Activated B cell treated with CpG ODN at 0.5 μM for 24 hours (primary cell): ENCODE data around the gene TAS2R40. TPM values are rescaled to one million over a fixed set of nuclear protein-coding genes. Genes with fewer than 3 reads are reported as not detected.

Experiments used
- ATAC-seq: fragments of 200-7000 bp; cut with Tn5 transposase; one replicate; pipeline ENCODE4 v1.10.0; 2021; ENCODE audit warnings: low read depth, mild to moderate bottlenecking, moderate library complexity
- CTCF ChIA-PET: fragments of 350-600 bp; sonication (Branson Sonifier 250); formaldehyde crosslinking; loops from one replicate; lab custom pipeline; 2021; ENCODE audit warnings: antibody characterized with exemption; lab: Charles Lee
- POLR2A ChIA-PET: fragments of 350-600 bp; sonication (Branson Sonifier 250); formaldehyde crosslinking; loops from one replicate; lab custom pipeline; 2021; ENCODE audit warnings: antibody characterized with exemption; lab: Charles Lee
- DNase-seq: peaks from one replicate; pipeline ENCODE4 v3.0.0; 2022
- H3K27ac Mint-ChIP-seq: one replicate; pipeline ENCODE4 v1.8.0; 2020; ENCODE audit warnings: mixed read lengths
- H3K27me3 Mint-ChIP-seq: one replicate; pipeline ENCODE4 v1.8.0; 2021; ENCODE audit warnings: mixed read lengths
- H3K36me3 Mint-ChIP-seq: one replicate; pipeline ENCODE4 v1.8.0; 2021; ENCODE audit warnings: low read depth, mixed read lengths
- H3K4me1 Mint-ChIP-seq: one replicate; pipeline ENCODE4 v1.8.0; 2021; ENCODE audit warnings: mixed read lengths
- H3K4me3 Mint-ChIP-seq: one replicate; pipeline ENCODE4 v1.8.0; 2020; ENCODE audit warnings: mild to moderate bottlenecking, mixed read lengths
- H3K9me3 Mint-ChIP-seq: one replicate; pipeline ENCODE4 v1.8.0; 2020; ENCODE audit warnings: mixed read lengths
- CTCF ChIP-seq: fragments of 200-600 bp; IDR thresholded peaks from one replicate; pipeline ENCODE4 v1.8.0; 2022; ENCODE audit warnings: antibody characterized with exemption, mild to moderate bottlenecking
- intact Hi-C: fragments of 100-400 bp; cut with micrococcal nuclease; formaldehyde crosslinking; loops from one replicate; pipeline ENCODE4 v1.15.1; 2024
- total RNA-seq: library from RNA; stranded (reverse); gene quantifications from 2 replicates; pipeline ENCODE4 v1.2.3, GENCODE V29; 2022

The TAS2R40 gene
- total RNA-seq, 1 donor from 2014 or later = not detected

DNA sequence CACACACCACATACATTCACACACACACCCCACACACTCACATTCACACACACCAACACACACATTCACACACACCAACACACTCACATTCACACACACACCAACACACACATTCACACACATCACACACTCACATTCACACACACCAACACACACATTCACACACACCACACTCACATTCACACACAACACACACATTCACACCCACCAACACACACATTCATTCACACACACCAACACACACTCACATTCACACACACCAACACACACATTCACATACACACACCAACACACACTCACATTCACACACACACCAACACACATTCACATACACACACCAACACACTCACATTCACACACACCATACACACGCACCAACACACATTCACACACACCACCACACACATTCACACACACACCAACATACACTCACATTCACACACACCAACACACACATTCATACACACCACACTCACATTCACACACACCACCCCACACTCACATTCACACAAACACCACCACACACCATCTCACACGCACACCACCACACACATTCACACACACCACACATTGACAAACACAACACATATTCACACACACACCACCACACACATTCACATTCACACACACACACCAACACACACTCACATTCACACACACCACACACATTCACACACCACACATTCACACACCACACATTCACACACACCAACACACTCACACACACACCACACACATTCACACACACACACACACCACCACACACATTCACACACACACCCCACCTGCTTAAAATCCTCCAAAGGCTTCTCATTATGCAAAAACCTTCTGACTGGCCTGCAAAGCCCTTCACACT lies 9.0 kb downstream of the TAS2R40 start:
- Mint-ChIP-seq H3K27ac (no peak overlapping the region), H3K4me3 (no peak overlapping the region), H3K4me1 (no peaks in the 10 kb centered on the region), H3K36me3 (no peaks in the 10 kb centered on the region), H3K9me3 (peaks cover 6% of the 10 kb centered on the region), H3K27me3 (no peaks in the 10 kb centered on the region)
- ChIA-PET CTCF (interaction anchor here (1.6 kb wide), 1 partner anchor 15 kb away, joined by 10 read pairs; no protein-coding TSS in a partner anchor), POLR2A (no interaction called here)
- intact Hi-C loops = no loop called here
- no peak for ATAC-seq
- no peak for TF ChIP-seq CTCF
- no peak for DNase-seq

DNA sequence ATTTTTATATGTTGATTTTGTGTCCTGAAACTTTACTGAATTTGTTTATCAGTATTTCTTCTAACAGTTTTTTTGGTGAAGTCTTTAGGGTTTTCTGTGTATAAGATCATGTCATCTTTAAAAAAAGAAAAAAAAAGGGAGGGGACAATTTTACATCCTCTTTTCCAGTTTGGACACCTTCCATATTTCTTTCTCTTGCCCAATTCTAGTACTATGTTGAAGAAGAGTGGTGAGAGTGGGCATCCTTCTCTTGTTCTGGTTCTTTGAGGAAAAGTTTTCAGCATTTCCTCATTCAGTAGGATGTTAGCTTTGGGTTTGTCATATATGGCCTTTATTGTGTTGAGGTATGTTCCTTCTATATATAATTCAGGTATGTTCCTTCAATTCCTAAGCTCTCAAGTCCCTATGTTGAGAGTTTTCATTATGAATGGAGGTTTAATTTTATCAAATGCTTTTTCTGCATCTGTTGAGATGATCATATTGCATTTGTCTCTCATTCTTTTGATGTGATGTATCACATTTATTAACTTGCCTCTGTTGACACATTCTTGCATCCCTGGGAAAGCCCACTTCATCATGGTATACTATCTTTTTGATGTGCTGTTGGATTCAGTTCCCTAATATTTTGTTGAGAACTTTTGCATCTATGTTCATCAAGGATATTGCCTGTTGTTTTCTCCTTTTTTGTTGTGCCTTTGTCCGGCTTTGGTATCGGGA lies 12.1 kb downstream of the TAS2R40 start:
- Mint-ChIP-seq H3K27me3 (peaks cover 4% of the 10 kb centered on the region), H3K27ac (no peak overlapping the region), H3K9me3 (peaks cover 21% of the 10 kb centered on the region), H3K4me1 (no peaks in the 10 kb centered on the region), H3K4me3 (no peak overlapping the region), H3K36me3 (no peaks in the 10 kb centered on the region)
- ATAC-seq (no peak), DNase-seq (no peak)
- POLR2A ChIA-PET = no interaction called here
- CTCF ChIA-PET = no interaction called here
- intact Hi-C loops = no loop called here
- TF ChIP-seq CTCF = no peak

GRCh38 chr7:143234533-143234875 lies 12.7 kb downstream of the TAS2R40 start:
- ATAC-seq (no peak), DNase-seq (no peak)
- POLR2A ChIA-PET = no interaction called here
- H3K9me3 Mint-ChIP-seq = peaks cover 21% of the 10 kb centered on the region
- CTCF ChIA-PET = no interaction called here
- H3K4me3 Mint-ChIP-seq = no peak overlapping the region
- no peak overlapping the region for H3K27ac Mint-ChIP-seq
- H3K27me3 Mint-ChIP-seq = peaks cover 4% of the 10 kb centered on the region
- no peaks in the 10 kb centered on the region for H3K36me3 Mint-ChIP-seq
- intact Hi-C loops = no loop called here
- TF ChIP-seq CTCF = no peak
- H3K4me1 Mint-ChIP-seq = no peaks in the 10 kb centered on the region

- H3K4me1 Mint-ChIP-seq = no peaks in the 10 kb centered on the region
- no peak for DNase-seq
- CTCF ChIA-PET = interaction anchor here (1.3 kb wide), 1 partner anchor 27 kb away, joined by 3 read pairs; no protein-coding TSS in a partner anchor
- H3K4me3 Mint-ChIP-seq = no peak overlapping the region
- intact Hi-C loops = no loop called here
- no peak for ATAC-seq
- peaks cover 6% of the 10 kb centered on the region for H3K27me3 Mint-ChIP-seq
- POLR2A ChIA-PET = no interaction called here
- no peak for TF ChIP-seq CTCF
- H3K27ac Mint-ChIP-seq = no peak overlapping the region
- H3K9me3 Mint-ChIP-seq = peaks cover 21% of the 10 kb centered on the region
- H3K36me3 Mint-ChIP-seq = no peaks in the 10 kb centered on the region
These were observed 13.7 kb downstream of the TAS2R40 start for GRCh38 chr7:143235561-143235960.

GRCh38 chr7:143236408-143236990 lies 14.7 kb downstream of the TAS2R40 start:
- CTCF ChIA-PET = interaction anchor here (1.1 to 1.3 kb wide), 2 partner anchors 21 to 26 kb away, joined by 3 to 5 read pairs; no protein-coding TSS in a partner anchor
- H3K9me3 Mint-ChIP-seq = peaks cover 21% of the 10 kb centered on the region
- POLR2A ChIA-PET = no interaction called here
- peaks cover 2% of the 10 kb centered on the region for H3K4me1 Mint-ChIP-seq
- ATAC-seq (no peak), DNase-seq (no peak)
- no peak overlapping the region for H3K4me3 Mint-ChIP-seq
- no peak overlapping the region for H3K27ac Mint-ChIP-seq
- intact Hi-C loops = no loop called here
- TF ChIP-seq CTCF = no peak
- no peaks in the 10 kb centered on the region for H3K36me3 Mint-ChIP-seq
- H3K27me3 Mint-ChIP-seq = peaks cover 10% of the 10 kb centered on the region
